GM06990 (cell line): ENCODE data around the gene KLF7.

Source experiments
- DNase-seq: peaks from one replicate; pipeline ENCODE4 v3.0.0-alpha.2; 2011; ENCODE audit not compliant: insufficient read length; ENCODE audit errors: extremely low read depth
- H3K27me3 ChIP-seq: replicated peaks from 2 replicates; pipeline ENCODE4 v1.6.0; 2011; ENCODE audit warnings: low read length; ENCODE audit not compliant: control insufficient read depth, insufficient read depth
- H3K36me3 ChIP-seq: 2 replicates; pipeline ENCODE4 v1.5.1; 2011; ENCODE audit warnings: low read length; ENCODE audit not compliant: control insufficient read depth, insufficient read depth
- H3K4me3 ChIP-seq: replicated peaks from 2 replicates; pipeline ENCODE4 v1.5.1; 2011; ENCODE audit warnings: low read depth, mild to moderate bottlenecking, control low read depth, low read length
- CTCF ChIP-seq: IDR thresholded peaks from 2 replicates; pipeline ENCODE4 v1.5.1; 2011; ENCODE audit warnings: low read length, control low read depth, mild to moderate bottlenecking, inconsistent platforms; ENCODE audit not compliant: insufficient read depth, poor library complexity, severe bottlenecking

The KLF7 gene

DNA sequence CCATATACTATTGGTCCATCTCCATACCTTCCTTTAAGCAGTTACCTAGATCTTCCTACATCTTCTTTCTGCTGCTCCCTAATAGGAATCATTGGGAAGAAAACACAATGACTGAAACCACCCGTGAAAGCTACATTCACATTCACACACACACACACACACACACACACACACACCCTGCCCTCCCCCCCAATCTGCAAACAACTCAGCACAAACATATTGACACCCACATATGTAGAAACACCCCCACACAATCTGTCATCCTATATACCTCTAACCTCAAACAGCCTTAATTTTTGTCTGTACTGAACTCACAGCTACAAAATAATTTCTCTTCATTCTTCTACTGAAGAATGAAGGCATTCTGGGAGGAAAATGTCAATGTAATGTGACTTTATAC lies 63.8 kb downstream of the KLF7 start:
- DNase-seq: no peak
- peaks cover 2% of the 10 kb centered on the region for H3K36me3 ChIP-seq
- H3K4me3 ChIP-seq: no peak overlapping the region

DNA sequence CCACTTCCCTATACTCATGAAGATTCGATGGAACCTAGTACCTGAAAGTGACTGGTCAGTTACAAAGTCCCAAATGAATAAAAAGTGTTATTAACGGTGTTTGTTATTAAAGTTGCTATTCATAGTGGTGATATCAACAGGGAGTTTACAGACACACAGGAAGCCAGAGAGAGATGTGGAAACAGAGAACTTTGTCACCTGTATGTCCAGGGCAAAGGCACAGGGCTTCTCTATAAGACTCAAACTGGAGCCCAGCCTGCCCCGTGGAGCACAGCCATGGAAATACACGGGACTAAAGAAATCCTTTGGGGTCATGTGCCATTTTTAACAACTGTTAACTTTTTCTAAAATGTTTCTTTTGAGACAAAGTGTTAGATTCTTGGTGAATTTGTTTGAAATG lies 68.5 kb downstream of the KLF7 start:
- no peak for TF ChIP-seq CTCF
- Histone ChIP-seq H3K36me3 (no peaks in the 10 kb centered on the region), H3K4me3 (no peak overlapping the region), H3K27me3 (no peaks in the 10 kb centered on the region)
- DNase-seq: no peak

More for the DNA sequence above, 63.8 kb downstream of the KLF7 start:
- TF ChIP-seq CTCF: no peak
- no peaks in the 10 kb centered on the region for H3K27me3 ChIP-seq

- no peaks in the 10 kb centered on the region for H3K27me3 ChIP-seq
- no peak overlapping the region for H3K4me3 ChIP-seq
- no peaks in the 10 kb centered on the region for H3K36me3 ChIP-seq
- no peak for TF ChIP-seq CTCF
- DNase-seq: no peak
Observed at GRCh38 chr2:207095963-207096362, 69.8 kb downstream of the KLF7 start.

DNA sequence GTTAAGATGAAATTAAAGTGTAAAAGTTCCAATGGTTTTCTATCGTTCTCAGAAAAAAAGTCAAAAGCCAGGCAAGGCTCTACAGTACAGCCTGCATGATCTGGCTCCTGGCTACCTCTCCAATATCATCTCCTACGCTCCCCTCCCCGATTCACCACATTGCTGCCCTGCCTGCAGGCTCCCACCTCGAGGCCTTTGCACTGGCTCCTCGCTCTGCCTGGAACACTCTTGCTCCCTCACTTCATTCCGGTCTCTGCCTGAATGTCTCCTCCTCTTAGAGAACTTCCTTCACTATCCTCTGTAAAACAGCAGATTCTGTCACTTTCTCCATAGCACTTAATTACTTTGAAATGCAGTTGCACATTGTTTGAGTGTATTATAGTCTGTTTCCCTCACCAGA lies 72.5 kb downstream of the KLF7 start:
- no peak for DNase-seq
- H3K4me3 ChIP-seq: no peak overlapping the region
- H3K36me3 ChIP-seq: no peaks in the 10 kb centered on the region
- no peak for TF ChIP-seq CTCF
- H3K27me3 ChIP-seq: no peaks in the 10 kb centered on the region

DNA sequence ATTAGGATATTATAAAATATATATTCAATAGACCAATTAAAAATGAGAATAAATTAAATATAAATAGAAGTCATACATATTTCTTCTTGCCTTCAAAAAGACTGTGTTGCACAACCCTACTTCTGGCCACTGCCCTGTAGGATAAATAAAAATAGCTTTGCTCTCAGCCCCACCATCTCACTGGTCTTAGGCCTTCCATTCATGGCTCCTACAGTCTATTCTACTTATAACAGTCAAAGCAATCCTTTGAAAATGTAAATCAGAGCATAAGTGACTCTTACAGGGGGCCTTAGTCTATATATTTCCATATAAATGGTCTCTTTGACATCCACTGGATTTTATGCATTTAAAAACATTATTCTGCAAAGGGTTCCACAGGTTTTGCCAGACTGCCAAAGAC lies 72.9 kb downstream of the KLF7 start:
- no peaks in the 10 kb centered on the region for H3K27me3 ChIP-seq
- H3K4me3 ChIP-seq: no peak overlapping the region
- H3K36me3 ChIP-seq: no peaks in the 10 kb centered on the region
- no peak for DNase-seq
- no peak for TF ChIP-seq CTCF

DNA sequence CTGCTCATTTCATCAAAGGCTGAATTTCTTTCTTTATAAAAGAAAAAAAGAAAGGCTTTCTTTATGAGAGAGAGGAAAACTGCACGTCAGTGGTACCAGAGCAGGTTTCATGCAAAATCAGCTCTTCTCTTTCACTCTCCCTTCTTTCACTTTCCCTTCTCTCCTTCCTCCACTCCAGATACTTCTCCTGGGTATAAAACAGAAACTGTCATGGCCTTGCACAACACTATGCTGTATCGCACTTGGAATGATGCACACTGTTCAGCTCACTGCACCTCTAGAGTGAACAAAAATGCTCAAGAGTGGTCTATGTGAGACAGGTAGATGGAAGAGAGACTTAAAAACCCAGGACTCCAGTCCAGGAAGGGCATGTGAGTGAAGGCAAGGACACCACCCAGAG lies 73.8 kb downstream of the KLF7 start:
- DNase-seq: no peak
- TF ChIP-seq CTCF: no peak
- H3K4me3 ChIP-seq: no peak overlapping the region
- no peaks in the 10 kb centered on the region for H3K27me3 ChIP-seq
- H3K36me3 ChIP-seq: no peaks in the 10 kb centered on the region
